SK-N-SH (cell line): ENCODE data around the gene LGALS16. TPM values are rescaled to one million over a fixed set of nuclear protein-coding genes. Genes with fewer than 3 reads are reported as not detected.

Source experiments
- CTCF ChIA-PET: fragments of 300-600, 350-600 bp; formaldehyde crosslinking; extraction: SDS; loops from one replicate; lab custom pipeline; 2021; lab: Yijun Ruan, JAX
- POLR2A ChIA-PET: fragments of 350-600 bp; sonication (Branson Sonifier 250); formaldehyde crosslinking; extraction: SDS; loops from one replicate; lab custom pipeline; 2020; ENCODE audit warnings: antibody characterized with exemption, inconsistent platforms; lab: Yijun Ruan, JAX
- DNase-seq: peaks from one replicate; pipeline ENCODE4 v3.0.0; 2012
- H2AFZ ChIP-seq: fragments of 200-600 bp; sonication (generic); 2 replicates; pipeline ENCODE4 v1.8.1; 2016; ENCODE audit warnings: antibody characterized with exemption, mild to moderate bottlenecking, low read depth
- H3F3A ChIP-seq: fragments of 200-600 bp; sonication (generic); replicated peaks from 2 replicates; pipeline ENCODE3; 2016; ENCODE audit warnings: antibody characterized with exemption, mild to moderate bottlenecking; ENCODE audit not compliant: insufficient read depth
- H3K27ac ChIP-seq, 2 experiments: fragments of 200-500 bp in 1 of 2; fragments of 200-600 bp in 1 of 2; sonication (Bioruptor generic) in 1 of 2; sonication (generic), shearing (Covaris generic) in 1 of 2; 2 replicates each; pipeline versions ENCODE4 v1.5.1 to v1.6.1; 2014 to 2016; ENCODE audit warnings: low read depth in 2 of 2, inconsistent platforms in 1 of 2, low read length in 1 of 2, mild to moderate bottlenecking in 1 of 2, mixed read lengths in 1 of 2
- H3K27me3 ChIP-seq: fragments of 200-600 bp; sonication (generic), shearing (Covaris generic); 2 replicates; pipeline ENCODE4 v1.6.1; 2016; ENCODE audit warnings: mixed run types; ENCODE audit not compliant: insufficient read depth
- H3K36me3 ChIP-seq, 2 experiments: fragments of 200-500 bp in 1 of 2; fragments of 200-600 bp in 1 of 2; sonication (Bioruptor generic) in 1 of 2; sonication (generic) in 1 of 2; replicated peaks in 1 of 2; 2 replicates each; pipeline versions ENCODE3 to v1.5.1; 2014 to 2016; ENCODE audit warnings: low read length in 1 of 2, mild to moderate bottlenecking in 1 of 2; ENCODE audit not compliant: insufficient read depth in 2 of 2, control insufficient read depth in 1 of 2
- H3K4me1 ChIP-seq, 2 experiments: fragments of 200-500 bp in 1 of 2; fragments of 200-600 bp in 1 of 2; sonication (Bioruptor generic) in 1 of 2; sonication (generic), shearing (Covaris generic) in 1 of 2; 2 replicates each; pipeline versions ENCODE4 v1.5.1 to v1.6.1; 2014 to 2016; ENCODE audit warnings: low read depth in 1 of 2, low read length in 1 of 2, mixed run types in 1 of 2; ENCODE audit not compliant: insufficient read depth in 2 of 2, control insufficient read depth in 1 of 2
- H3K4me2 ChIP-seq: fragments of 200-600 bp; sonication (generic), shearing (Covaris generic); 2 replicates; pipeline ENCODE4 v1.6.1; 2017; ENCODE audit warnings: mixed run types
- H3K4me3 ChIP-seq, 2 experiments: fragments of 200-500 bp in 1 of 2; fragments of 200-600 bp in 1 of 2; sonication (Bioruptor generic) in 1 of 2; sonication (generic), shearing (Covaris generic) in 1 of 2; 2 replicates each; pipeline versions ENCODE4 v1.5.1 to v1.8.1; 2014 to 2016; ENCODE audit warnings: low read depth in 2 of 2, inconsistent platforms in 1 of 2, low read length in 1 of 2, mild to moderate bottlenecking in 1 of 2, mixed read lengths in 1 of 2, moderate library complexity in 1 of 2
- H3K79me2 ChIP-seq: fragments of 200-600 bp; sonication (generic); 2 replicates; pipeline ENCODE4 v1.8.1; 2017; ENCODE audit warnings: mild to moderate bottlenecking; ENCODE audit not compliant: insufficient read depth
- H3K9ac ChIP-seq: fragments of 200-600 bp; sonication (generic); 2 replicates; pipeline ENCODE4 v1.6.1; 2017; ENCODE audit warnings: mixed run types
- H3K9me2 ChIP-seq: fragments of 200-600 bp; sonication (generic); 2 replicates; pipeline ENCODE4 v1.6.1; 2017; ENCODE audit warnings: mixed run types
- H3K9me3 ChIP-seq: fragments of 200-600 bp; sonication (generic); 2 replicates; pipeline ENCODE4 v1.6.1; 2017; ENCODE audit warnings: mixed run types, mild to moderate bottlenecking, moderate library complexity
- H4K20me1 ChIP-seq: fragments of 200-600 bp; sonication (generic); 2 replicates; pipeline ENCODE4 v1.6.1; 2017; ENCODE audit warnings: mild to moderate bottlenecking, mixed run types; ENCODE audit not compliant: insufficient read depth
- CHD2 ChIP-seq: fragments of 150-350 bp; IDR thresholded peaks from 2 replicates; pipeline ENCODE4 v1.6.1; 2018; ENCODE audit warnings: low read length; ENCODE audit not compliant: partially characterized antibody
- ELF1 ChIP-seq: IDR thresholded peaks from 2 replicates; pipeline ENCODE4 v1.4.0; 2012
- EZH2phosphoT487 ChIP-seq: fragments of 200-600 bp; sonication (generic); IDR thresholded peaks from 2 replicates; pipeline ENCODE4 v1.6.1; 2017; ENCODE audit warnings: low read depth, mixed run types, mild to moderate bottlenecking, antibody characterized with exemption, moderate library complexity, borderline replicate concordance
- FOSL2 ChIP-seq: IDR thresholded peaks from 2 replicates; pipeline ENCODE4 v1.4.0; 2012; ENCODE audit warnings: low read depth, mild to moderate bottlenecking, moderate library complexity, borderline replicate concordance
- FOXJ3 ChIP-seq: sonication (generic); formaldehyde crosslinking; IDR thresholded peaks from 2 replicates; pipeline ENCODE4 v1.5.1; 2020; ENCODE audit warnings: mild to moderate bottlenecking, missing genetic modification reagents
- FOXM1 ChIP-seq: IDR thresholded peaks from 2 replicates; pipeline ENCODE4 v1.4.0; 2012; ENCODE audit warnings: low read depth, mild to moderate bottlenecking
- GABPA ChIP-seq: IDR thresholded peaks from 2 replicates; pipeline ENCODE4 v1.4.0; 2012; ENCODE audit warnings: low read depth, mild to moderate bottlenecking
- GATA2 ChIP-seq: sonication (generic); formaldehyde crosslinking; IDR thresholded peaks from 2 replicates; pipeline ENCODE4 v1.5.0; 2020; ENCODE audit warnings: mild to moderate bottlenecking, missing genetic modification reagents
- JUND ChIP-seq: IDR thresholded peaks from 2 replicates; pipeline ENCODE4 v1.4.0; 2012
- MAX ChIP-seq: IDR thresholded peaks from 2 replicates; pipeline ENCODE4 v1.4.0; 2012; ENCODE audit warnings: low read depth
- MXI1 ChIP-seq: IDR thresholded peaks from 2 replicates; pipeline ENCODE4 v1.6.1; 2012; ENCODE audit warnings: mild to moderate bottlenecking, low read depth, low read length, improper control_type of control experiment
- NFIC ChIP-seq: IDR thresholded peaks from 2 replicates; pipeline ENCODE4 v1.4.0; 2012; ENCODE audit warnings: borderline replicate concordance
- PBX3 ChIP-seq: IDR thresholded peaks from 2 replicates; pipeline ENCODE4; 2012
- POLR2AphosphoS5 ChIP-seq: IDR thresholded peaks from 2 replicates; pipeline ENCODE4 v1.6.1; 2012; ENCODE audit warnings: low read depth, low read length
- RAD21 ChIP-seq: IDR thresholded peaks from 2 replicates; pipeline ENCODE4 v1.6.1; 2012; ENCODE audit warnings: mild to moderate bottlenecking, low read length
- RFX5 ChIP-seq: IDR thresholded peaks from 2 replicates; pipeline ENCODE4 v1.6.1; 2012; ENCODE audit warnings: mild to moderate bottlenecking, improper control_type of control experiment, low read length
- SIN3A ChIP-seq: IDR thresholded peaks from 2 replicates; pipeline ENCODE4 v1.6.1; 2012; ENCODE audit warnings: low read depth, mild to moderate bottlenecking, low read length, moderate library complexity, borderline replicate concordance
- SMC3 ChIP-seq: IDR thresholded peaks from 2 replicates; pipeline ENCODE4 v1.6.1; 2012; ENCODE audit warnings: low read depth, low read length, improper control_type of control experiment
- TCF12 ChIP-seq: IDR thresholded peaks from 2 replicates; pipeline ENCODE4 v1.4.0; 2012
- USF2 ChIP-seq: fragments of 150-350 bp; IDR thresholded peaks from 2 replicates; pipeline ENCODE4 v1.6.1; 2017; ENCODE audit warnings: antibody characterized with exemption, low read length, low read depth, borderline replicate concordance
- WGBS: methylation state at CpG from one replicate; pipeline ENCODE4 v1.1.6; 2017; ENCODE audit warnings: low lambda C conversion rate; 5-methylcytosine and 5-hydroxymethylcytosine counted together
- polyA plus RNA-seq, 3 experiments: library from polyadenylated mRNA; depleted of rRNA; stranded (reverse); fragments of >200 nt; gene quantifications; 2 replicates each; pipeline ENCODE4 v1.2.3, GENCODE V29; 2012
- TF ChIP-seq, protein P1 (sequence below): fragments of 150-350 bp; IDR thresholded peaks from 2 replicates; pipeline ENCODE4 v1.6.1; 2016; ENCODE audit warnings: mild to moderate bottlenecking, low read depth, low read length
- TF ChIP-seq, protein P2 (sequence below): IDR thresholded peaks from 2 replicates; pipeline ENCODE4 v1.4.0; 2012; ENCODE audit warnings: low read depth, borderline replicate concordance

The LGALS16 gene
- polyA plus RNA-seq, 1 of the 3 experiments (the other 2 are of a cell fraction) = not detected

DNA sequence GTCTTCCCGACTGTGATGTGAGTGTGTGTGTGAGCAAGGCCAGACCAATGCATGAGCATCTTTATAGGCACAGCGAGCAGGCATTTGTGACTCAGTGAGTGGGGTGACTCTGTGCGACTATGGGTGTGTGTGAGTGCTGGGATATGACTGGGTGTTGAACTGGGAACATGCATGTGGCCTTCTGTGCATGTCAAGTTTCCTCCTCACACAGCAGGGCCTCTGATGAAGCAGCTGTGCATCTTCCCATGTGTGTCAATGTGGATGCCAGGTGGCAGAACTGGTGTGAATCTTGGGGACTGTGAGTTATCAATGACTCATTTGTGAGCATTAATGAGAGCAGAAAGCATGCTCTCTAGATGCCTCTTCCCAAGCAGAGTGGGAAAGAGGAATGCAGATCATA lies 36.5 kb downstream of the LGALS16 start:
- H3K9me3 ChIP-seq = no peaks in the 10 kb centered on the region
- H3K79me2 ChIP-seq = no peaks in the 10 kb centered on the region
- ChIA-PET POLR2A (no interaction called here), CTCF (no interaction called here)
- H3K9ac ChIP-seq = no peak overlapping the region
- no peaks in the 10 kb centered on the region; the same call in 1 of the 2 replicates for H3K27me3 ChIP-seq
- no peaks in the 10 kb centered on the region for H3F3A ChIP-seq
- no peaks in the 10 kb centered on the region for H3K9me2 ChIP-seq
- H2AFZ ChIP-seq = no peak overlapping the region
- no peak overlapping the region for H3K4me3 ChIP-seq
- H3K27ac ChIP-seq = no peak overlapping the region
- no peaks in the 10 kb centered on the region for H3K36me3 ChIP-seq
- WGBS = 0% methylated on average over 3 of the region's 3 CpGs
- no peaks in the 10 kb centered on the region for H3K4me1 ChIP-seq
- H3K4me2 ChIP-seq = no peak overlapping the region
- TF ChIP-seq SMC3 = no peak
- TF ChIP-seq PBX3 = no peak
- no peak for TF ChIP-seq FOXM1
- TF ChIP-seq FOXJ3 (CRISPR knock-in tag) = no peak
- no peak for TF ChIP-seq CHD2
- TF ChIP-seq ELF1 = no peak
- no peak for TF ChIP-seq RAD21
- no peak for TF ChIP-seq POLR2AphosphoS5
- TF ChIP-seq NFIC = no peak
- TF ChIP-seq, protein P1, sequence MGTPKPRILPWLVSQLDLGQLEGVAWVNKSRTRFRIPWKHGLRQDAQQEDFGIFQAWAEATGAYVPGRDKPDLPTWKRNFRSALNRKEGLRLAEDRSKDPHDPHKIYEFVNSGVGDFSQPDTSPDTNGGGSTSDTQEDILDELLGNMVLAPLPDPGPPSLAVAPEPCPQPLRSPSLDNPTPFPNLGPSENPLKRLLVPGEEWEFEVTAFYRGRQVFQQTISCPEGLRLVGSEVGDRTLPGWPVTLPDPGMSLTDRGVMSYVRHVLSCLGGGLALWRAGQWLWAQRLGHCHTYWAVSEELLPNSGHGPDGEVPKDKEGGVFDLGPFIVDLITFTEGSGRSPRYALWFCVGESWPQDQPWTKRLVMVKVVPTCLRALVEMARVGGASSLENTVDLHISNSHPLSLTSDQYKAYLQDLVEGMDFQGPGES = no peak
- no peak for TF ChIP-seq GATA2 (CRISPR knock-in tag)
- TF ChIP-seq RFX5 = no peak
- no peak for TF ChIP-seq GABPA
- TF ChIP-seq EZH2phosphoT487 = no peak
- TF ChIP-seq JUND = no peak
- no peak for TF ChIP-seq TCF12
- DNase-seq = no peak
- no peaks in the 10 kb centered on the region for H4K20me1 ChIP-seq

GRCh38 chr19:39692822-39693221 lies 37.1 kb downstream of the LGALS16 start:
- DNase-seq = no peak
- no peaks in the 10 kb centered on the region for H3K79me2 ChIP-seq
- H3K4me1 ChIP-seq = no peaks in the 10 kb centered on the region
- H2AFZ ChIP-seq = no peak overlapping the region
- no peak for TF ChIP-seq RFX5
- TF ChIP-seq EZH2phosphoT487 = no peak
- TF ChIP-seq, protein P2, sequence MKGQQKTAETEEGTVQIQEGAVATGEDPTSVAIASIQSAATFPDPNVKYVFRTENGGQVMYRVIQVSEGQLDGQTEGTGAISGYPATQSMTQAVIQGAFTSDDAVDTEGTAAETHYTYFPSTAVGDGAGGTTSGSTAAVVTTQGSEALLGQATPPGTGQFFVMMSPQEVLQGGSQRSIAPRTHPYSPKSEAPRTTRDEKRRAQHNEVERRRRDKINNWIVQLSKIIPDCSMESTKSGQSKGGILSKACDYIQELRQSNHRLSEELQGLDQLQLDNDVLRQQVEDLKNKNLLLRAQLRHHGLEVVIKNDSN = no peak
- TF ChIP-seq FOSL2 = no peak
- TF ChIP-seq GATA2 (CRISPR knock-in tag) = no peak
- TF ChIP-seq POLR2AphosphoS5 = no peak
- TF ChIP-seq TCF12 = no peak
- TF ChIP-seq MXI1 = no peak
- TF ChIP-seq, protein P1 = no peak
- no peak for TF ChIP-seq MAX
- no peak for TF ChIP-seq FOXM1
- TF ChIP-seq SMC3 = no peak
- no peak for TF ChIP-seq SIN3A
- TF ChIP-seq GABPA = no peak
- no peak for TF ChIP-seq USF2
- no peak for TF ChIP-seq JUND
- H3F3A ChIP-seq = no peaks in the 10 kb centered on the region
- H3K9me3 ChIP-seq = no peaks in the 10 kb centered on the region
- no peaks in the 10 kb centered on the region for H4K20me1 ChIP-seq
- H3K9me2 ChIP-seq = no peaks in the 10 kb centered on the region
- 11% methylated on average over 1 of the region's 1 CpG for WGBS
- POLR2A ChIA-PET = no interaction called here
- no peaks in the 10 kb centered on the region for H3K36me3 ChIP-seq
- H3K9ac ChIP-seq = no peak overlapping the region
- no peaks in the 10 kb centered on the region; the same call in 1 of the 2 replicates for H3K27me3 ChIP-seq
- H3K4me3 ChIP-seq = no peak overlapping the region
- H3K4me2 ChIP-seq = no peak overlapping the region
- CTCF ChIA-PET = no interaction called here
- H3K27ac ChIP-seq = no peak overlapping the region
